ENCODE results near the gene BHLHE41.

The BHLHE41 gene

DNA sequence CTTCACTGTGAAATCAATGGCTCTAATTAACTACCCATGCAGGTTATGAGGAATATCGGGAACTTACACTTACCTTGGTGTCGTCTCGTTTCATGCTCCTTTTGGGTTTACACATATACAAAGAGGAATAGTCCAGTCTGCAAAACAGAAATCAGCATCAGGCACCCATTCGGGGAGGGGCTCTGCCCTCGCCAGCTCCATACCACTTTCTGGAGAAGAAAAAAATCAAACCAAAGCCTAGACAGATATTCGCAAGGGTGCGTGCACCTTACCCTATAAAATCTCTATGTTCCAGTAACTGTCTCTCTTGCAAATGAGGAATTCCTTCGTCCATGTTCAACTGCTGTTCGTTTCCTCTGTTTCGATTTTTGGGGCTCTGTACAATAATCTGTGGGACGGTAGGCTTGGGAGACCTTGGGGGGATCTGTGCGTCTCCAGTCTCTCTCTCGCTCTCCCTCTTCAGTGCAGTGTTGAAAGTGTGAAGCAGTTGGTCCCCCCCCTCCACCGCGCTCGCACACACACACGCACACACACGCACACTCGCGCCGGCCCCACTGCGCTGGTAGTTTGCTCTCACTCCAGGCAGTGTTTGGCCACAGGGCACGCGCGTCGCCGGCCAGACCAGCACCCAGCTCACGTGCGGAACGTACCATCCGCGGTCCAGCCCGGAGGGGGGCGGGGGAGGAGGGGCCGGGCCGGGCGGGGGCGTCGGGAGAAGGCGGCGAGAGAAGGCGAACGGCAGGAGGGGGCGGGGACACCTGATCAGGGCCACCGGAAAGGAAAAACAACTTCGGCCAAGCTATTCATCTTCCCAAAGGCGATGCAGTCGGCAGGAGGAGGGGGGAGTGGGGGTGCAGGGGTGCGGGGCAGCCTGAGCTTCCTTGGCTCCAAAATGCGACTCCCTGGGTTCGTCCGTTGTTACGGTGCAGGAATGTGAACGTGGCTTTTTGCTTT lies at the start of gene BHLHE41:
TSS of gene BHLHE41 (minus strand) at position 592 of the 954 bp plus-strand sequence. CDS start at position 334, 258 bp downstream.
- DNase-seq: no peak

- no peak for DNase-seq
Observed at GRCh38 chr12:26172946-26173552, 48.2 kb upstream of the BHLHE41 start.

GRCh38 chr12:26172539-26172938 lies 47.7 kb upstream of the BHLHE41 start:
- DNase-seq: no peak

DNA sequence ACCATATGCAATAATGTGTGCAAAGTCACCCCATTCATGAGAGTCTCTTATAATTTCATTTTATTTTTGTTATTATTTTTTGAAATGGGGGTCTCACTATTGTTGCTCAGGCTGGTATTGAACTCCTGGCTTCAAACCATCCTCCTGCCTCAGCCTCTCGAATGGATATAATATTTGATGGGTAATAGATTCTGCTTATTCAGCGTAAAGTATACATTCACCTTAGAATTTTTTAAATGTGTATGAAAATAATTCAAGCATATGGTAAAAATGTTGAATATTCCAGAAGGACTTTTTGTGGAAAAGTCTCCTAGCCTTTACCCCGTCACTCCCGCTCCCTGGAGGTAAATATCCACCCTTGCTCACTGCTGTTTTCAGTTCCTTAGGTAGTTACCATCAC lies 47.2 kb upstream of the BHLHE41 start:
- DNase-seq: no peak

DNA sequence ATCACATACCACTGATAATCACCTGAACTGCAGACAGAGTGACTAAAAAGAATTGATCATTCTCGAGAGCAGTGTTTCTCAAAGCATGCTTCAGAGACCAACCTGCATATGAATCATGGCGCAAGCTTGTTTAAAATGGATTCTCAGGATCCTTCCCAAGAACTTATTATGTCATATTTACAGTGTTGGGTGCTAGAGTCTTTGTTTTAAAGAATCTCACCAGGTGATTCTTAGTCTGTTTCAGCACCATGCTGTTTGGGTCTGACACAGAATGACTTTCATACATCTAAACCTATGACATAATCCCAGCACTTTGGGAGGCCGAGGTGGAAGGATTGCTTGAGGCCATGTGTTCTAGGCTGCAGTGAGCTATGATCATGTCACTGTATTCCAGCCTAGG lies 39.3 kb upstream of the BHLHE41 start:
- no peak for DNase-seq

GRCh38 chr12:26162905-26163304 lies 38.1 kb upstream of the BHLHE41 start:
- no peak for DNase-seq

GRCh38 chr12:26162174-26162573 lies 37.3 kb upstream of the BHLHE41 start:
- no peak for DNase-seq

DNA sequence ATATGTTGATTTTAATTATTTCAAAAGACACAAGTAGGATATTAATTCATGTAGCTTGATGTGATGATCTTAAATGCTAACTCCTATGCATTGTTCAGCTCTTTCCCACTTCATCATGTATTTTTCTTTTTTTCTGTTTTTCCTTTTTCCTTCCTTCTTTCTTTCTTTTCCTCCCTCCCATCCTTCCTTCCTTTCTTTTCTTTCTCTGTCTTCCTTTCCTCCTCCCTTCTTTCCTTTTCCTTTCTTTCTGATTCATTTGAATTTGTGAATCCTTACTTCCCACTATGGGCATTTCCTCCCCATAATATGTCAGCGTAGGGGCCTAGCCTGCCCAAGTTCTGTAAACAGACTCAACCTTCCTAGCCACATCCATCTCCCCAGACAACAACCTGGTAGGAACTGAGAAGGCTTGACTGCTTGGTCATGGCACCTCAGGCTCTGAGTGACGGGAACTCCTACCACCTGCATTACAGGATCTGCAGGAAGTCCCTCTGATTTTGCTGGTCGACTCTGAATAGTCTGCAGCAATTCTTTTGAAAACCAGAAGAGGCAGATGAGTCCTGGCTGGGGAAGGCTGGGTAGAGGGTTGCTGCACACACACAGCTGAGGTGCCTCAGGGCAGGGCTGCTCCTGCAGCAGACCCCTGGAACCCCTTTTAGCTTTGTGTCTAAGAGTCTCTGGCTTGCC lies 33.4 kb upstream of the BHLHE41 start:
- DNase-seq: no peak

DNA sequence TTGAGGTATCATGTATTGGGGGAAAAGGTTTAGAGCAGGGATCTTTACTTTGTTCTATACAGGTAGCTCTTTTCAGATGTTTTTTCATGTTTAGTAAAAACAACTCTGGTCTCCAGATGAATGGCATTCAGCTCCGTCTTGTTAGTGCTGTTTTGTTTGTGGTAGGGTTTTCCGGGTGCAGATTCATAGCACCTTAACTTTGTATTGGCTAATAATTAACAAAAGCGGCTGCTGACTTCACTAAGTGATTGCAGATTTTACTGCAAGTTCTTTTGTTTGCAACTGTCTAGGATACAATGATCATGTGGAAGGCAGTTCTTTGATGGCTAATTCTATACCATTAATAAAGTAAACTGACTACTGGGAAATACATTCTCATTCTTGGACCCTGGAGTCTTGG lies 32.2 kb upstream of the BHLHE41 start:
- no peak for DNase-seq

DNA sequence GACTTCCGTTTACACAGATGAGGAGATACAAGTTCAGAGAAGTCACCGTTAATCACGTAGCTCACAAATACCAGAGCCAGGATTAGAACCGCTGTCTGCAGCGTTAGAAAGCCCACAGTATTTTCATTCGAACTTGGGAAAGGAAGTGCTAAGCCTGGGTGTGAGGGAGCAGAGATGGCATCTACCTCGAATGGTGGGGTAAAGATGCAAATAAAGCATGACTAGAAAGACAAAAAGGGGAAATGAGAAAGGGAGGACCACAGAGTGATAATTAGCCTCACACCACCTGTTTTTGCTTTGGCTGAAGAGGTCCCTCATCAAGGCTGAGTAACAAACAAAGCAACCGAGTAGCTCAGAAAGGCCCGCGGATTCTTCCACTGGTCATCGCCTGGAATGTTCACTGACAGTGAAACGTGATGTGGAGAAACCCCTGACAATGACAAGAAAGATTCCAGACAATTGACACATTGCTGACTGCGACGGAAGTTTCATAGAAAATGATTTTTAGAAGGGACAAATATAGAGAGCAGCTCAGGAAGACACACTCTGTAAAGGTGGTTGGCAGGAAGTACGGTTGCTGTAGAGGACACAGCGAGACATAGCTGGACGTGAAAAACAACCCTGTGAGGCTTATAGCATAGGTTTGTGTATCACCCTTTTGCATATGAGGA lies 31.5 kb upstream of the BHLHE41 start:
- DNase-seq: no peak

- DNase-seq: no peak
Observed at GRCh38 chr12:26153421-26154154, 28.8 kb upstream of the BHLHE41 start.

- DNase-seq: no peak
Observed at GRCh38 chr12:26152507-26153102, 27.8 kb upstream of the BHLHE41 start.

GRCh38 chr12:26150736-26151450 lies 26.1 kb upstream of the BHLHE41 start:
- DNase-seq: no peak

- no peak for DNase-seq
Observed at GRCh38 chr12:26149968-26150500, 25.2 kb upstream of the BHLHE41 start.

DNA sequence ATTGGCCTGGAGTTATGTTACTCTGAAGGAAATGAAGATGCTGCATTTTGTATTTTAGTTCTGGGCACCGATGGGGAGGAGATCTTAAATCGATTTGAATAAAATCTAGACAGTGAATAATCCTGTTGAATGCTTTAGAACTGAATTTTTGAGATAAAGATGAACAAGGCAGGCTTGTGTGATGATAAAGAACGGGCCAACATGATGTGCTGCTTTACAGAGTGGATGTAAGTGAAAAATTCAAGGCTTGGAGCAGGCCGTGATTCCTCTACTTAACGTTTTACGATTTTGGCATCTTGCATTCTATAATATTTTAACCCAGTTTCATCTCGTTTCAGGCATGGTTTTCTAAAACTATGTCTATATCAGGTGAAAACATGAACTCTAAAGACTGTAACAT lies 23.5 kb upstream of the BHLHE41 start:
- no peak for DNase-seq

DNA sequence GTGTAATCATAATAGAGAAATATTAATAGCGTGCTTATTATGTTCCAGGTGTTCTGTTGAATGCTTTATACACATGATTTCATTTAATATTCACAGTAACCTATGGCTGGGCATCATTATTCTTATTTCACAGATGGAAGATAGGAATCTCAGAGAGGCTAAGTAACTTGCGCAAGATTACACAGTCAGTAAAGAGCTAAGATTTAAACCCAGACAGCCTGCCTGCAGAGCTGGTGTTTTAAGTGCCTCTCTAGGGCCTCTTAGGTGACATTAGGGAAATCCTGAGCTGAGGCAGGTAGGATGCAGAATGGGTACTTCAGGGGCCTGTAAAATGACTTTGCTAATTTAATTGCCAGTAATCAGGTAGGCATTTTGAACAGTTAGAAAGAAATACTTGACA lies 18.5 kb upstream of the BHLHE41 start:
- no peak for DNase-seq

DNA sequence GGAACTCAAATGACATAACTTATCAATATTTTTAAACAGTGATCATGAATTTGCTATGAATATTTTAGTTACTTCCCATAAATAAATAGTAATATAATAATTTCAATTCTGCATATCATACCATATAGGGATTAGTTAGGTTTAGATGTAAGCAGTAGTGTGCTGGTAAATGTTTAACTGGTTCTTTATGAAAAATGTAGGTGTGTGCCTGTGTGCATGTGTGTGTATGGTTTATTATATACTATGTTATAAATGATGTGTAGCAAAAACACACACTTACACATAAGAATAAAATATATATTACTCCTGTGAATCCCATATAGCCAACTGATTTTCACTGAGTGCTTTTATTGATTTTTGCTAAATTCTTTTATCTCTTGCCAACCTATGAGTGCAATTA lies 14.0 kb upstream of the BHLHE41 start:
- no peak for DNase-seq

DNA sequence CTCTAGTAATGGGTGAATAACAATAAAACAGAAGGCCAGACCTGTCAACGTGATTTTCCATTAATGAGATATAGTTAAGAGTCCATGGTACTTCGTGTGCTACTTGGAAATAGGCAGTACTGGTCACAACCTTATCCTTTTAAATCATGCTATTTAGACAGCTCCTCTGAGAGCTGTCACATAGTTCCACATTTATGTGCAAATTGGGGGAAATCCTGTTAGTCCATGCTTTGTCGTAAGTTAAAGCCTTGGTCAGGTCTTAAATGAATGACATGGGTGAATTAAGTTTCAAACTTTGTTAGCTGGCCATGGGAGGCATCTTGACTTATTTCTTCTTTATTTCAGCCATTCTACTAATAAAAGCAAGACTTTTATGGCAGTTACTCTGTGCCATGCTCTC lies 11.9 kb upstream of the BHLHE41 start:
- DNase-seq: no peak

- no peak for DNase-seq
Observed at GRCh38 chr12:26135571-26135970, 10.7 kb upstream of the BHLHE41 start.

GRCh38 chr12:26135010-26135420 lies 10.2 kb upstream of the BHLHE41 start:
- no peak for DNase-seq

- no peak for DNase-seq
Observed at GRCh38 chr12:26134540-26134939, 9.7 kb upstream of the BHLHE41 start.
